HepG2 (cell line): ENCODE measurements around the gene SETD2. TPM values are rescaled to one million over a fixed set of nuclear protein-coding genes. Genes with fewer than 3 reads are reported as not detected.

Experiments
- E2F1 ChIP-seq: sonication (generic); formaldehyde crosslinking; IDR thresholded peaks from 2 replicates; pipeline ENCODE4 v1.5.0; 2020; ENCODE audit warnings: missing genetic modification reagents
- ERF ChIP-seq: IDR thresholded peaks from 2 replicates; pipeline ENCODE4 v1.6.1; 2018; ENCODE audit warnings: missing biosample characterization, missing genetic modification reagents
- GTF2F1 ChIP-seq: fragments of 150-350 bp; IDR thresholded peaks from 2 replicates; pipeline ENCODE4 v1.6.1; 2014; ENCODE audit warnings: low read length
- HDAC6 ChIP-seq: fragments of 200-600 bp; sonication (generic); IDR thresholded peaks from 2 replicates; pipeline ENCODE4 v1.7.0; 2017; ENCODE audit warnings: mild to moderate bottlenecking, antibody characterized with exemption, low read length, low read depth
- PHF20 ChIP-seq: sonication (generic); formaldehyde crosslinking; IDR thresholded peaks from 2 replicates; pipeline ENCODE4 v1.5.0; 2020; ENCODE audit warnings: mild to moderate bottlenecking, missing genetic modification reagents
- PREB ChIP-seq: sonication (generic); formaldehyde crosslinking; IDR thresholded peaks from 2 replicates; pipeline ENCODE4 v1.4.0; 2020; ENCODE audit warnings: missing genetic modification reagents
- SIX4 ChIP-seq: sonication (generic); formaldehyde crosslinking; IDR thresholded peaks from 2 replicates; pipeline ENCODE4 v1.4.0; 2020; ENCODE audit warnings: missing genetic modification reagents
- SNAPC2 ChIP-seq: sonication (generic); formaldehyde crosslinking; IDR thresholded peaks from 2 replicates; pipeline ENCODE4 v1.8.1; 2022; ENCODE audit warnings: mild to moderate bottlenecking, missing genetic modification reagents
- SRY ChIP-seq: sonication (generic); formaldehyde crosslinking; IDR thresholded peaks from 2 replicates; pipeline ENCODE4 v1.8.0; 2022; ENCODE audit warnings: mild to moderate bottlenecking, missing genetic modification reagents
- THAP11 ChIP-seq: IDR thresholded peaks from 2 replicates; pipeline ENCODE4 v1.6.1; 2016; ENCODE audit warnings: missing biosample characterization, missing genetic modification reagents
- TOE1 ChIP-seq: sonication (generic); formaldehyde crosslinking; IDR thresholded peaks from 2 replicates; pipeline ENCODE4 v1.4.0; 2020; ENCODE audit warnings: mild to moderate bottlenecking, missing genetic modification reagents
- ZFP41 ChIP-seq: sonication (generic); formaldehyde crosslinking; IDR thresholded peaks from 2 replicates; pipeline ENCODE4 v1.4.0; 2020; ENCODE audit warnings: mild to moderate bottlenecking, missing genetic modification reagents, borderline replicate concordance
- ZMAT3 ChIP-seq: sonication (generic); formaldehyde crosslinking; conservative IDR thresholded peaks from 2 replicates; pipeline ENCODE4 v1.7.0; 2021; ENCODE audit warnings: missing genetic modification reagents
- ZNF280B ChIP-seq: sonication (generic); formaldehyde crosslinking; IDR thresholded peaks from 2 replicates; pipeline ENCODE4 v1.5.0; 2020; ENCODE audit warnings: missing genetic modification reagents, mild to moderate bottlenecking, borderline replicate concordance
- ZNF510 ChIP-seq: sonication (generic); formaldehyde crosslinking; IDR thresholded peaks from 2 replicates; pipeline ENCODE4 v1.4.0; 2020; ENCODE audit warnings: low read depth, mild to moderate bottlenecking, missing genetic modification reagents
- ZNF547 ChIP-seq: sonication (generic); formaldehyde crosslinking; IDR thresholded peaks from 2 replicates; pipeline ENCODE4 v1.5.1; 2020; ENCODE audit warnings: mild to moderate bottlenecking, missing genetic modification reagents
- ZNF629 ChIP-seq: sonication (generic); formaldehyde crosslinking; conservative IDR thresholded peaks from 2 replicates; pipeline ENCODE4 v1.5.0; 2020; ENCODE audit warnings: missing genetic modification reagents
- ZNF768 ChIP-seq: sonication (generic); formaldehyde crosslinking; IDR thresholded peaks from 2 replicates; pipeline ENCODE4 v1.4.0; 2020; ENCODE audit warnings: missing genetic modification reagents
- ZNF883 ChIP-seq: sonication (generic); formaldehyde crosslinking; IDR thresholded peaks from 2 replicates; pipeline ENCODE4 v1.5.1; 2020; ENCODE audit warnings: mild to moderate bottlenecking, missing genetic modification reagents; ENCODE audit errors: not compliant biosample characterization
- polyA plus RNA-seq, 8 experiments: library from polyadenylated mRNA; depleted of rRNA in 3 of 8; stranded (reverse) in 7 of 8; unstranded in 1 of 8; fragments of >200 nt; fragmentation: Illumina TruSeq in 4 of 8; extraction: Trizol in 4 of 8; gene quantifications; 2 replicates each; pipeline versions ENCODE4 v1.2.1 to v1.2.3, GENCODE V29; 2011 to 2016; ENCODE audit warnings: low read depth in 4 of 8, missing spikeins in 1 of 8, mixed read lengths in 1 of 8; ENCODE audit not compliant: insufficient read depth in 1 of 8
- total RNA-seq, 5 experiments: library from RNA; depleted of rRNA; stranded (reverse); fragments of >200 nt; fragmentation: Illumina TruSeq; extraction: Trizol; gene quantifications; 2 replicates each; pipeline ENCODE4 v1.2.3, GENCODE V29; 2016; ENCODE audit warnings: low read depth in 1 of 5

Gene SETD2
- total and polyA plus RNA-seq, 2 of the 13 experiments (the other 11 are each of a cell fraction or from before 2014, with no cell fraction given): 14.2 to 24.2 TPM

- TF ChIP-seq ZNF280B: no peak; the same call in 1 of the 2 replicates
- no peak for TF ChIP-seq PHF20 (CRISPR knock-in tag)
- peak; percentile 47; the same call in 1 of the 2 replicates for TF ChIP-seq ERF (CRISPR knock-in tag)
- TF ChIP-seq ZNF883: no peak
- TF ChIP-seq PREB (CRISPR knock-in tag): no peak
- no peak for TF ChIP-seq GTF2F1
- no peak for TF ChIP-seq ZNF510
- TF ChIP-seq ZMAT3 (CRISPR knock-in tag): peak; percentile 85
- no peak for TF ChIP-seq TOE1 (CRISPR knock-in tag)
- TF ChIP-seq ZNF547 (CRISPR knock-in tag): no peak
- TF ChIP-seq SRY (CRISPR knock-in tag): 0 out of 2 replicates have a peak, but pooled peaks have one; percentile 43
- no peak for TF ChIP-seq ZNF629 (CRISPR knock-in tag)
- peak; percentile 70 for TF ChIP-seq THAP11 (CRISPR knock-in tag)
- TF ChIP-seq SNAPC2 (CRISPR knock-in tag): 0 out of 2 replicates have a peak, but pooled peaks have one; percentile 66
- TF ChIP-seq HDAC6: no peak
- TF ChIP-seq ZNF768 (CRISPR knock-in tag): no peak
- TF ChIP-seq SIX4 (CRISPR knock-in tag): no peak
- TF ChIP-seq E2F1: 0 out of 2 replicates have a peak, but pooled peaks have one; percentile 43
- no peak for TF ChIP-seq ZFP41 (CRISPR knock-in tag)
Observed at GRCh38 chr3:46978985-46979944, 184.6 kb downstream of the SETD2 start, which contains the start of gene NBEAL2 (continued).
